ENCODE data around the gene ALKBH6. TPM values are rescaled to one million over a fixed set of nuclear protein-coding genes. Genes with fewer than 3 reads are reported as not detected.

The ALKBH6 gene
- polyA plus RNA-seq, 1 donor (not counting 4 experiments of a cell fraction or from before 2014, with no cell fraction given): 36.7 TPM

- Histone ChIP-seq H3K9me1 (ENCODE audit: control insufficient read depth, extremely low read depth, insufficient read depth, low read length) (no peaks in the 10 kb centered on the region), H3K9me3 (ENCODE audit: control insufficient read depth, low read depth, low read length) (no peaks in the 10 kb centered on the region), H3K4me1 (ENCODE audit: control insufficient read depth, extremely low read depth, insufficient read depth, low read length) (no peaks in the 10 kb centered on the region), H3K36me3 (ENCODE audit: control insufficient read depth in 2 of 2, extremely low read depth in 1 of 2, insufficient read depth in 2 of 2, low read length in 2 of 2) (no peaks in the 10 kb centered on the region), H3K4me3 (ENCODE audit: control insufficient read depth in 2 of 3, extremely low read depth in 1 of 3, insufficient read depth in 2 of 3, low read depth in 1 of 3, low read length in 3 of 3) (no peak overlapping the region), H4K20me1 (ENCODE audit: control insufficient read depth, extremely low read depth, insufficient read depth, low read length) (no peaks in the 10 kb centered on the region), H2AFZ (ENCODE audit: control insufficient read depth, low read length) (no peak overlapping the region), H3K27ac (ENCODE audit: control insufficient read depth, insufficient read depth, low read length) (no peak overlapping the region), H3K4me2 (ENCODE audit: control insufficient read depth, extremely low read depth, insufficient read depth, low read depth, low read length) (no peak overlapping the region), H3K27me3 (ENCODE audit: control insufficient read depth, extremely low read depth, insufficient read depth, low read length) (no peaks in the 10 kb centered on the region), H3K9ac (ENCODE audit: control insufficient read depth, extremely low read depth, insufficient read depth, low read length) (no peak overlapping the region), H3K79me2 (ENCODE audit: control insufficient read depth, insufficient read depth, low read length) (no peaks in the 10 kb centered on the region)
- dilution Hi-C loops (cut with MboI; ENCODE audit: extremely low pct_ligation_motif_present, low sequenced_read_pairs): no loop called here
- DNase-seq (ENCODE audit: low read depth, low spot score) (no peak), FAIRE-seq (no peak)
- no peak for TF ChIP-seq EZH2 (IDR thresholded peaks at IDR 0.05; ENCODE audit: low read length)
- TF ChIP-seq CTCF (optimal IDR thresholded peaks at IDR 0.05 in 1 of 3, IDR thresholded peaks at IDR 0.05 in 1 of 3, conservative IDR thresholded peaks at IDR 0.05 in 1 of 3; ENCODE audit: extremely low read depth in 1 of 3, insufficient read depth in 2 of 3, low read length in 3 of 3): no peak
Observed at GRCh38 chr19:36031308-36031707, 17.3 kb upstream of the ALKBH6 start.

GRCh38 chr19:36030264-36031148 is 16.5 kb upstream of the ALKBH6 start:
- H3K27me3 ChIP-seq (ENCODE audit: control insufficient read depth, extremely low read depth, insufficient read depth, low read length): no peaks in the 10 kb centered on the region
- no peak overlapping the region for H2AFZ ChIP-seq (ENCODE audit: control insufficient read depth, low read length)
- H3K27ac ChIP-seq (ENCODE audit: control insufficient read depth, insufficient read depth, low read length): no peak overlapping the region
- no peak overlapping the region for H3K4me3 ChIP-seq (ENCODE audit: control insufficient read depth in 2 of 3, extremely low read depth in 1 of 3, insufficient read depth in 2 of 3, low read depth in 1 of 3, low read length in 3 of 3)
- no peaks in the 10 kb centered on the region for H4K20me1 ChIP-seq (ENCODE audit: control insufficient read depth, extremely low read depth, insufficient read depth, low read length)
- TF ChIP-seq CTCF (optimal IDR thresholded peaks at IDR 0.05 in 1 of 3, IDR thresholded peaks at IDR 0.05 in 1 of 3, conservative IDR thresholded peaks at IDR 0.05 in 1 of 3; ENCODE audit: extremely low read depth in 1 of 3, insufficient read depth in 2 of 3, low read length in 3 of 3): peak; percentile 44 to 58 (median 49)
- TF ChIP-seq EZH2 (IDR thresholded peaks at IDR 0.05; ENCODE audit: low read length): no peak
- no peak overlapping the region for H3K9ac ChIP-seq (ENCODE audit: control insufficient read depth, extremely low read depth, insufficient read depth, low read length)
- no peaks in the 10 kb centered on the region for H3K79me2 ChIP-seq (ENCODE audit: control insufficient read depth, insufficient read depth, low read length)
- H3K4me1 ChIP-seq (ENCODE audit: control insufficient read depth, extremely low read depth, insufficient read depth, low read length): no peaks in the 10 kb centered on the region
- no peaks in the 10 kb centered on the region for H3K9me3 ChIP-seq (ENCODE audit: control insufficient read depth, low read depth, low read length)
- DNase-seq (ENCODE audit: low read depth, low spot score): no peak
- no peaks in the 10 kb centered on the region for H3K36me3 ChIP-seq (ENCODE audit: control insufficient read depth in 2 of 2, extremely low read depth in 1 of 2, insufficient read depth in 2 of 2, low read length in 2 of 2)
- H3K9me1 ChIP-seq (ENCODE audit: control insufficient read depth, extremely low read depth, insufficient read depth, low read length): no peaks in the 10 kb centered on the region
- FAIRE-seq: no peak
- dilution Hi-C loops (cut with MboI; ENCODE audit: extremely low pct_ligation_motif_present, low sequenced_read_pairs): no loop called here
- H3K4me2 ChIP-seq (ENCODE audit: control insufficient read depth, extremely low read depth, insufficient read depth, low read depth, low read length): no peak overlapping the region
